Heart left ventricle (tissue), 16 donors: ENCODE measurements around the gene RBL1. TPM values are rescaled to one million over a fixed set of nuclear protein-coding genes. Genes with fewer than 3 reads are reported as not detected.
"Not testable (repeated sequence)": the region's sequence is repeated elsewhere in the genome, so short reads cannot be mapped to it uniquely, and the experiment has no call there.

Experiments
- ATAC-seq, 4 donors: fragments of 200-7000 bp; cut with Tn5 transposase; one replicate each; pipeline ENCODE4 v1.9.1; 2020 to 2022; ENCODE audit warnings: moderate library complexity in 4 of 4, mild to moderate bottlenecking in 3 of 4, moderate number of reproducible peaks in 1 of 4
- DNase-seq, 5 donors: peaks; one replicate each; pipeline ENCODE4 v3.0.0-alpha.2; 2020
- H3K27ac ChIP-seq, 12 donors: fragments of 200-600 bp; sonication (generic) in 4 of 12; one replicate each; pipeline versions ENCODE4 v1.5.0 to v1.8.0; 2016 to 2022; ENCODE audit warnings: mild to moderate bottlenecking in 2 of 12
- H3K27me3 ChIP-seq, 9 donors: fragments of 200-600 bp; sonication (generic) in 2 of 9; one replicate each; pipeline versions ENCODE4 v1.5.1 to v1.8.0; 2016 to 2022; ENCODE audit warnings: mild to moderate bottlenecking in 3 of 9
- H3K36me3 ChIP-seq, 9 donors: fragments of 200-600 bp; sonication (generic) in 2 of 9; one replicate each; pipeline versions ENCODE4 v1.5.0 to v1.8.0; 2018 to 2022; ENCODE audit warnings: mild to moderate bottlenecking in 2 of 9
- H3K4me1 ChIP-seq, 12 donors: fragments of 200-600 bp; sonication (generic) in 4 of 12; one replicate each; pipeline versions ENCODE4 v1.5.0 to v1.8.0; 2016 to 2022; ENCODE audit warnings: mild to moderate bottlenecking in 3 of 12
- H3K4me3 ChIP-seq, 12 donors: fragments of 200-600 bp; sonication (generic) in 4 of 12; one replicate each; pipeline versions ENCODE4 v1.5.0 to v1.8.0; 2017 to 2022; ENCODE audit warnings: mild to moderate bottlenecking in 9 of 12, moderate library complexity in 4 of 12
- H3K9me3 ChIP-seq, 12 donors: fragments of 200-600 bp; sonication (generic) in 4 of 12; one replicate each; pipeline versions ENCODE4 v1.5.0 to v1.8.0; 2016 to 2022; ENCODE audit warnings: mild to moderate bottlenecking in 1 of 12
- POLR2A ChIP-seq, 2 donors: fragments of 450-650 bp; IDR thresholded peaks; one replicate each; pipeline ENCODE4 v1.6.1; 2017; ENCODE audit warnings: antibody characterized with exemption in 2 of 2, mild to moderate bottlenecking in 2 of 2, moderate library complexity in 2 of 2
- WGBS, 4 donors: extraction: QIAGEN DNeasy Blood & Tissue Kit in 2 of 4; methylation state at CpG; one replicate each; pipeline versions ENCODE4 v1.1.5 to v1.1.7; 2013 to 2018; 5-methylcytosine and 5-hydroxymethylcytosine counted together
- intact Hi-C, 10 donors: fragments of 100-400 bp; cut with DNase I; formaldehyde crosslinking; loops; one replicate each; pipeline versions ENCODE4 v1.11.1 to v1.14.2; 2022
- polyA plus RNA-seq, 2 donors: library from polyadenylated mRNA; stranded (reverse); fragments of 200-250 nt; gene quantifications; one replicate each; pipeline ENCODE4 v1.2.3, GENCODE V29; 2013
- total RNA-seq, 9 donors: library from RNA; depleted of rRNA in 2 of 9; stranded (reverse); fragments of >200 nt in 2 of 9; fragmentation: NEBNext Ultra II Directional in 3 of 9; extraction: Animal tissue kit (Norgen Biotek cat#: 25700) in 3 of 9; gene quantifications; one replicate each; pipeline versions ENCODE4 v1.1.0 to v1.2.4, GENCODE V29; 2016 to 2023
- TF ChIP-seq, protein P1 (sequence below), 12 donors: fragments of 200-600 bp; sonication (generic) in 4 of 12; IDR thresholded peaks; one replicate each; pipeline versions ENCODE4 v1.5.0 to v1.8.0; 2018 to 2022; ENCODE audit warnings: antibody characterized with exemption in 12 of 12, mild to moderate bottlenecking in 5 of 12
- donor health status: ischemic (EF 13 %, LVEDD 7.1; RV severe dilation, severe dysfunction).
- donor health status: healthy with polysubstance abuse.
- donor health status: DM: no; HTN: yes; CAD: no.
- donor health status: DM: no; HTN: no; CAD: no.
- donor health status: ischemic (EF 25% LVEDD 6.9; RV normal size, moderate dysfunction).
- donor health status: ischemic (EF 25% LVEDD 5.7; RV mildly dilated, moderate dysfunction).
- donor health status: healthy.
- donor health status: DM: yes; HTN: yes; CAD: no.
- donor health status: ischemic (EF 35%, LVEDD 5.7; RV mildly dilated, moderate dysfunction).
- donor health status: nonischemic (EF 11% LVEDD 7.7; RV severe dilation, severe dysfunction).
- donor health status: DM: yes; HTN: yes; CAD: no.
- donor health status: PGD.
- donor health status: ischemic (EF 29% LVEDD 5.4; RV normal size, mild dysfunction).
- donor health status: nonischemic (EF 23%, LVEDD 6.1; RV moderate dilation, normal function).

RBL1 gene
- total and polyA plus RNA-seq, 11 donors, result 1.0 to 6.7 (median 3.4) TPM

DNA sequence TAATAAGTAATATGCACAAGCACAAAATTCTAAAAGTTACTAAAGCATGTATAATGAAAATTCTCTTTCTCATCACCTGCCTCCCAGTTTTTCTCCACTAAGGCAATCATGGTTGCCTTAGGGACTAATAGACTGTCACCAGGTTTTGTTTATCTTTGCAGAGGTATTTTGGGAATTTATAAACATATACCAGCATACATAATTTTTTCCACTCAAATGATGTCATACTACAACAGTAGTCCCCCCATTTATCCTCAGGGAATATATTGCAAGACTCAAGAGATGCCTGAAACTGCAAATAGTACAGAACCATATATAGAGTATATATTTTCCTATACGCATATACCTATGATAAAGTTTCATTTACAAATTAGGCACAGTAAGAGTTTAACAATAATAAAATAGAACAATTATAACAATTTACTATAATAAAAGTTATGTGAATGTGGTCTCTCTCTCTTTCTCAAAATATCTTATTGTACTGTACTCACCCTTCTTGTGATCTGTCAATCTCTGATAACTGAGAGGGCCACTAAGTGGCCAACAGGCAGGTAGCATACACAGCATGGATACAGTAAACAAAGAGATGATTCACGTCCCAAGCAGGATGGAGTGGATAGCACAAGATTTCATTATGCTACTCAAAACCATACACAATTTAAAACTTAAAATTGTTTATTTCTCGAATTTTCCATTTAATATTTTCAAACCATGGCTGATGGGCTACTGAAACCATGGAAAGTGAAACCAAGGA lies 19.7 kb downstream of the RBL1 start:
- intact Hi-C loops, result no loop called here
- WGBS, 4 donors, result 82 to 86% (median 84%) methylated on average over 3 of the region's 3 CpGs
- ATAC-seq (no peak), DNase-seq (no peak)
- H3K4me3 ChIP-seq, result no peak overlapping the region
- TF ChIP-seq POLR2A (IDR thresholded peaks at IDR 0.05), result no peak
- TF ChIP-seq, protein P1, sequence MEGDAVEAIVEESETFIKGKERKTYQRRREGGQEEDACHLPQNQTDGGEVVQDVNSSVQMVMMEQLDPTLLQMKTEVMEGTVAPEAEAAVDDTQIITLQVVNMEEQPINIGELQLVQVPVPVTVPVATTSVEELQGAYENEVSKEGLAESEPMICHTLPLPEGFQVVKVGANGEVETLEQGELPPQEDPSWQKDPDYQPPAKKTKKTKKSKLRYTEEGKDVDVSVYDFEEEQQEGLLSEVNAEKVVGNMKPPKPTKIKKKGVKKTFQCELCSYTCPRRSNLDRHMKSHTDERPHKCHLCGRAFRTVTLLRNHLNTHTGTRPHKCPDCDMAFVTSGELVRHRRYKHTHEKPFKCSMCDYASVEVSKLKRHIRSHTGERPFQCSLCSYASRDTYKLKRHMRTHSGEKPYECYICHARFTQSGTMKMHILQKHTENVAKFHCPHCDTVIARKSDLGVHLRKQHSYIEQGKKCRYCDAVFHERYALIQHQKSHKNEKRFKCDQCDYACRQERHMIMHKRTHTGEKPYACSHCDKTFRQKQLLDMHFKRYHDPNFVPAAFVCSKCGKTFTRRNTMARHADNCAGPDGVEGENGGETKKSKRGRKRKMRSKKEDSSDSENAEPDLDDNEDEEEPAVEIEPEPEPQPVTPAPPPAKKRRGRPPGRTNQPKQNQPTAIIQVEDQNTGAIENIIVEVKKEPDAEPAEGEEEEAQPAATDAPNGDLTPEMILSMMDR (IDR thresholded peaks at IDR 0.05), result no peak
- peaks cover 0 to 10% (median 0%) of the 10 kb centered on the region in 12 donors for H3K9me3 ChIP-seq
- H3K36me3 ChIP-seq, result peaks cover 0 to 15% (median 0%) of the 10 kb centered on the region in 9 donors
- no peaks in the 10 kb centered on the region for H3K4me1 ChIP-seq
- no peak overlapping the region for H3K27ac ChIP-seq
- no peaks in the 10 kb centered on the region for H3K27me3 ChIP-seq

DNA sequence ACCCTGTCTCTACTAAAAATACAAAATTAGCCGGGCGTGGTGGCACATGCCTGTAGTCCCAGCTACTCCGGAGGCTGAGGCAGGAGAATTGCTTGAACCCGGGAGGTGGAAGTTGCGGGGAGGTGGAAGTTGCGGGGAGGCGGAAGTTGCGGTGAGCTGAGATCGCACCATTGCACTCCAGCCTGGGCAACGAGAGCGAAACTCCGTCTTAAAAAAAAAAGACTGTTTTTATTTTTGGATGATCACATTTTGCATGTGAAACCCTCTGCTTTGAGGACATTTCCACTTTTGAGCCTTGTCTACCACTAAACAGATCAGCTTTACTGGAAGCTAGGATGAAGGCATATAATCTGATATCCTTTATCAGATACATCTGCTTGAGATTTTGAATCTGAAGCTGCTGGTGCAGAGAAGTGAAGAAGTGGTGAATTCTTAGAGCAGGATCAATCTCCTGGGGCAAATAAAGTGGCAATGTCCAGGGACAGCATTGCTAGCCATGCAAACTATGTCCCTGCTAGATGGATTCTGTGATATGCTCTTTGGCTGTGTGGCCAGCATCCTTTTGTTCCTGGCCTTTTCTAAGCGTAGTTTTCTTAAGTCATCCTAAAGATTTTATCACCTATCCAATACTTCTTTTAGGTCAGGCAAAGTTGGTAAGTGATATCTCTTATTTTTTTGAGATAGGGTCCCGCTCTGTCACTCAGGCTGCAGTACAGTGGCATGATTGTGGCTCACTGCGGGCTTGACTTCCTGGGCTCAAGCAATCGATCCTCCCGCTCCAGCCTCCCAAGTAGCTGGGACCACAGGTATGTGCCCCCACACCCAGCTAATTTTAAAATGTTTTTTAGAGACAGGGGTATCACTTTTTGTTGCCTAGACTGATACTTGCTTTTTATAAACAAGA lies 23.3 kb downstream of the RBL1 start:
- DNase-seq (no peak), ATAC-seq (no peak)
- WGBS, 4 donors, result 90 to 97% (median 94%) methylated on average over 17 of the region's 17 CpGs
- no peak overlapping the region for H3K4me3 ChIP-seq
- TF ChIP-seq, protein P1 (IDR thresholded peaks at IDR 0.05), result no peak
- TF ChIP-seq POLR2A (IDR thresholded peaks at IDR 0.05), result no peak
- no peak overlapping the region for H3K27ac ChIP-seq
- no peaks in the 10 kb centered on the region for H3K4me1 ChIP-seq
- intact Hi-C loops, result no loop called here
- peaks cover 0 to 10% (median 0%) of the 10 kb centered on the region in 12 donors for H3K9me3 ChIP-seq
- peaks cover 0 to 16% (median 0%) of the 10 kb centered on the region in 9 donors for H3K36me3 ChIP-seq
- H3K27me3 ChIP-seq, result no peaks in the 10 kb centered on the region

GRCh38 chr20:37071481-37071911 lies 24.3 kb downstream of the RBL1 start:
- intact Hi-C loops, result no loop called here
- WGBS, 4 donors, result 80 to 89% (median 81%) methylated on average over 4 of the region's 4 CpGs
- no peak for TF ChIP-seq POLR2A (IDR thresholded peaks at IDR 0.05)
- TF ChIP-seq, protein P1 (IDR thresholded peaks at IDR 0.05), result no peak
- Histone ChIP-seq H3K27me3 (no peaks in the 10 kb centered on the region), H3K9me3 (peaks cover 0 to 10% (median 0%) of the 10 kb centered on the region in 12 donors), H3K4me1 (no peaks in the 10 kb centered on the region), H3K27ac (no peak overlapping the region), H3K36me3 (peaks cover 0 to 23% (median 4%) of the 10 kb centered on the region in 9 donors), H3K4me3 (no peak overlapping the region)
- ATAC-seq, result no peak
- DNase-seq, result no peak

GRCh38 chr20:37069563-37069962 lies 26.2 kb downstream of the RBL1 start:
- ATAC-seq, H3K27ac ChIP-seq: not testable (repeated sequence)
- WGBS, 4 donors, result 91 to 97% (median 96%) methylated on average over 6 to 20 of the region's 25 CpGs

More at GRCh38 chr20:37069563-37069962, 26.2 kb downstream of the RBL1 start:
- H3K4me1 ChIP-seq, H3K27me3 ChIP-seq, H3K9me3 ChIP-seq, DNase-seq, intact Hi-C loops, H3K4me3 ChIP-seq: not testable (repeated sequence)
- peaks cover 0 to 42% (median 22%) of the 10 kb centered on the region in 9 donors for H3K36me3 ChIP-seq
